Upper lobe of left lung (tissue), 4 donors: ENCODE measurements around the gene NFKBIB.

Experiments
- CTCF ChIP-seq, 6 experiments: fragments of 450-650 bp in 4 of 6; fragments of 200-600 bp in 2 of 6; sonication (generic) in 2 of 6; IDR thresholded peaks; one replicate each; pipeline ENCODE4 v1.5.1; 2016 to 2019; ENCODE audit warnings: antibody characterized with exemption in 6 of 6
- POLR2A ChIP-seq, 4 donors: fragments of 450-650 bp; IDR thresholded peaks; one replicate each; pipeline ENCODE4 v1.5.1; 2016 to 2017; ENCODE audit warnings: antibody characterized with exemption in 4 of 4, mild to moderate bottlenecking in 2 of 4
- POLR2AphosphoS5 ChIP-seq, 2 donors: sonication (generic); formaldehyde crosslinking; IDR thresholded peaks; one replicate each; pipeline ENCODE4 v1.5.1; 2017; ENCODE audit warnings: antibody characterized with exemption in 2 of 2

GRCh38 chr19:38875656-38876395 lies 23.9 kb upstream of the NFKBIB start:
- TF ChIP-seq CTCF (IDR thresholded peaks at IDR 0.05) (no peak), POLR2AphosphoS5 (IDR thresholded peaks at IDR 0.05) (no peak), POLR2A (IDR thresholded peaks at IDR 0.05) (no peak)
